Raji (cell line): Measurements from ENCODE around the gene STK38L.

Experiments used
- POLR2A ChIP-seq: IDR thresholded peaks from 2 replicates; pipeline ENCODE4 v1.6.1; 2011; ENCODE audit warnings: low read depth, low read length, control low read depth; ENCODE audit not compliant: insufficient read depth

The STK38L gene

DNA sequence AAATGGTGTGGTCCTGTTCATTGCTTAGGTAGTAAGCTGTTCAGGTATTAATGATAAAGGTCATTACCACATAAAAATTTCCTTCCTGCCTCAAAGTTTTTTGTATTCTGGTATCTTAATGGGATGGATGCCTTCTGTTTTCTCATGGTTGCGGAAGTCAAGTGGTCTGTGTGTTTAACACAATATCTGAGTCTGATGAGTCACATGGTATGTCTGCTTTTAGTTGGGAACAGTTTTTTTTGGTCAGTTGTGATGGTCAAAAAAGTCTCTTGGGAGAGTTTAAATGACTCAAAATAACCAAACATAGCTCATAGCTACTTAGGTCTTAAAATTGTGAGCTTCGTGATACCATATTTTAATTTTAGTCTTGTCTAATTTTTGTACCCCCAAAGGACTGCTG is 40.7 kb downstream of the STK38L start:
- TF ChIP-seq POLR2A, result no peak

- TF ChIP-seq POLR2A, result no peak
Observed at GRCh38 chr12:27285403-27285802, 41.3 kb downstream of the STK38L start.

DNA sequence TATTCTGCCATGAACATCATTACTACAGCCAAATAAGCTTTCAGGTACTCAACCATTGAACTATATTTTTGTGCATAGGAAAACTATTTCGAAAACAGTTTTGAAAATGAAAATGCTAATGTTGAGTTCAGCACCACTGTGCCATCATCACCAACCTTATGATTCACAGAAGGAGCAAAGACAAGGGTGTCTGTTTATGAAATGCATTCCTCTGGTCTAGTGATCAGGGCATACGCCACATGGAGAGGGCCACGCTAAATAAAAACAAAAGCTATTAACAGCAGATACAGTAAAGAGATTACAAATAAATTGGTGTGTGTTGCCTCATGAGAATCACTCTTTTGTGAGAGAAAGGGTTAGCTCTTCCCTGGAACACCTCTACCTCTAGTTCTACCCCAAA is 45.3 kb downstream of the STK38L start:
- TF ChIP-seq POLR2A, result no peak

DNA sequence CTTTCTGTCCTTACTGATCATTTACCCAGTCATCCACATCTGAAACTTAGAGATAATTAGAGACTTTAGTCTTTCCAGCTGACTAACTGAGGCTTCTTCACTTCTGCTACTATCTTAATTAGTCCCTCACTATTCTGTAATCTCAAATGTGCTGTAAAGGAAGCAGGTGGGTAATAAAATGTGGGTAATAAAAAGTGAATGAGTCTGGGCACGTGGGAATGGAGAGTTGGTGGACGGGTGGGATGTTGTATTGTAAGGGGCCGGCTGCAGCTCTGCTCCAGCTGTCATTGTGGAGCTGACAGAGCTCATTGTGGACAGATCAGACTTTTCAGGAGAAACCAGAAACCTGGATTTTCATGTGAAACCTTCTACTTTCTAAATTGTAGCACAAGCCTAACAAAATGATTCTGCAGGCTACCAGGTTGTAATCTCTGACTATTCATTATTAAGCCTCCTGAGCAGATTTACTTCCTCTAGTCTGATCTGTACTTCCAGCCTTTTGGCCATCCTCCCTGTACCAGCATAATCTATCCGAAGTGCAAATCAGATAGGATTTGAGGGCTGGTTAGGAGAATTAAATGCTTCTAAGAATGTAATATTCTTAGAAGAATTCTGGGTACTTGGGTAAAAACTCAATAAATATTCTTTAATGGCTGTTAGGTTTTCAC is 46.5 kb downstream of the STK38L start:
- no peak for TF ChIP-seq POLR2A

DNA sequence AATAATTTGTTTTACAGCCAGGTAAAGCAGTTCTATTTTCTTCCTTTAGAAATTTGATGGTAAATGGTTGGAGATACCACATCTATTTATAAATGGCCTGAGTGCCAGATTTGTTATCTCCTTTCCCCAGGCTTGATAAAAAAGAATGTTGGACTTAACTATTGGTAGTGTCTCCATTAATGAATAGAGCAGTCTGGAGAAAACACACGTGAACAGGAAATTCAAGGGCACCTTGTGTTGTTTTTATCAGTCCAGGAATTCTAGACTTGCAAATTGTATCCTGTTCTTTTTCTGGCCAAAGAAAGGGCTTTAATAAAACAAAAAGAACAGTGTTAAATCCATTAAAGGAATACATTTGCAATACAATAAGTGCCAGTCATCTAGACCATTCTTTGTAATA is 47.8 kb downstream of the STK38L start:
- no peak for TF ChIP-seq POLR2A

DNA sequence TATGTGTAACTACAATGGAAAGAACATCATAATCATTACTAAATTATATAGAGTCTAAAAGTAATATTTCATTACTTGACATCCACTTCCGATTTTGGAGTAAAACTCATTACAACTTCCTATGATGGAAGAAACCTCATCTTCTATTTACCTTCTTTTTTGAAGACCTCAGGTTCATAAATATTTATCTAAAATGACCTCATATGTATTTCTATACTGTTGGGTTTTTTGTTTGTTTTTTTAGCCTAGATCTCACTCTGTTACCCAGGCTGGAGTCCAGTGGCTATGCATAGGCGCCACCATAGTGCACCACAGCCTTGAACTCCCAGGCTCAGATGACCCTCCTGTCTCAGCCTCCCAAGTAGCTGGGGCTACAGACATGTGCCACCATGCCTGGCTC is 48.6 kb downstream of the STK38L start:
- TF ChIP-seq POLR2A, result no peak

GRCh38 chr12:27293463-27293862 is 49.4 kb downstream of the STK38L start:
- TF ChIP-seq POLR2A, result no peak

DNA sequence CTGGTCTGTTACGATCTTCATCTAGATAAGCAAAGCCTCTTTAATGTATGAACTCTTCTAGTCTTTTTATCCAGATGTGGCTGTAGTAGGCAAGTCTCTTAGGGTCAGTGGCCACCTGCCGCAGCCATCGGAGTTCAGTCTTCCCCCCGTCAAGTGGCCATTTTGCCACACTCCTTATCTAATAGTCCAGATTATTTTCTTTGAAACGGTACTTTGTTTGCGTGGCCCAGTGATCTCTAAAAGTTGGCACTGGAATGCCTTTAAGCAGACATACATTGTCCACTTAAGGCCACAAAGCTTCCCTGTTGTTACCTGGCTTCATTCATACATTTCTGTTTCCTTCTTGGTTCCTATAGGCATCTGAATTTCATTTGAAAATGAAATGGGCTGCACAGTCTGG is 52.6 kb downstream of the STK38L start:
- TF ChIP-seq POLR2A, result no peak

GRCh38 chr12:27297566-27297965 is 53.5 kb downstream of the STK38L start:
- no peak for TF ChIP-seq POLR2A

DNA sequence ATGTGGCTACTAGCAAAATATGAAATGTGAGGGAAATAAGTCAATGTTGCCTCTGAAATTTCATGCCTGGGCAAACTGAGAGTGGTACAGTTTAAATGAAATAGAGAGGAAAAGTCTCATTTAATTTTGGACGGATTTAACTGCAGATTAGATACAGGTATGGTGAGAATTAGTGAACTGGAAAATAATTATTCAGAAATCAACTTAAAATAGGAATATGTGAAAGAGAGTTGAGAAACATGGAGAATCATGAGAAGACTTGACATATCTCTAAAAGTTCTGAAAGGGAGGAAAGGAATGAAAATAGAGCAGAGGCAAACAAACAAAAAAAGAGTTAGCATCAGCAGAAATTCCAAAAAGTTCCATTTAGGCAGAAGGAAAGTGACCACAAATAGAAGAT is 55.0 kb downstream of the STK38L start:
- no peak for TF ChIP-seq POLR2A

GRCh38 chr12:27300226-27300625 is 56.1 kb downstream of the STK38L start:
- no peak for TF ChIP-seq POLR2A

GRCh38 chr12:27303139-27304111 is 59.3 kb downstream of the STK38L start:
- TF ChIP-seq POLR2A, result no peak

- no peak for TF ChIP-seq POLR2A
Observed at GRCh38 chr12:27304856-27305255, 60.8 kb downstream of the STK38L start.

DNA sequence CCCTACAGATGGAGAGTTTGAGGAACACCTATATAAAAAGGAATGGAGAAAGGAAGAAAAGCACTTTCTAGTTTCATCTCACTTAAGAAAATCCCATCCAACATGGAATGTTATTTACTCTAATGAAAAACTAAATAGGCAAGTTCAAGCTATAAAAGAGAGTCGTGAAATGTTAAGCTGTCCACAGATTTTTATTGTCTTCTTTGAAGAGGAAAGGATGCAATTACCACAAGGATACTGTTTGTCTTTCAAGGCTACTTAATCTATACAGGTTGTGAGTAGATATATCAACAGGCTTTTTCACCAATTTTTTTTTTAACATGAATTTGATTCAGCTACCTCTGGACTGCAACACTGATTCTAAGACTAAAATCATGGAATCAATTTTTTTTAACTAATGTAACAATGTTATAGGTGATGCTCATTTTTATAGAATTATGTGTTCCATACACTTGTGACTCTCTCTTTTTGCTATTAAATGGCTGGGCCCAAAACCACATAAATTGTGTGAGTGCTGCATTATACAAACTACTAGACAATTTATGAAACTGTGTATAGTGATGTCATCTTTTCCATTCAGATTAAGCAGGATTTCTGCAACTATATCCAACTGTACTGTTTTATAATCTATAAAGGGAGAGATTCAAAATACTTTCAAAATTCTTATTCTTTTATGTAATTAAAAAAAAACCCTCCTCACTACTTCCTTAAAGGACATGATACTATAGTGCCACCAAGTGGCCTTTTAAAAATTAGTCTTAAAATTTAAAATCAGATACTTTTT is 61.8 kb downstream of the STK38L start:
- no peak for TF ChIP-seq POLR2A

- TF ChIP-seq POLR2A, result no peak
Observed at GRCh38 chr12:27309293-27309994, 65.4 kb downstream of the STK38L start.

GRCh38 chr12:27309995-27310315 is 65.9 kb downstream of the STK38L start:
- TF ChIP-seq POLR2A, result no peak

GRCh38 chr12:27316947-27317346 is 72.9 kb downstream of the STK38L start:
- no peak for TF ChIP-seq POLR2A
